ENCODE results near the gene CC2D1A.

DNA sequence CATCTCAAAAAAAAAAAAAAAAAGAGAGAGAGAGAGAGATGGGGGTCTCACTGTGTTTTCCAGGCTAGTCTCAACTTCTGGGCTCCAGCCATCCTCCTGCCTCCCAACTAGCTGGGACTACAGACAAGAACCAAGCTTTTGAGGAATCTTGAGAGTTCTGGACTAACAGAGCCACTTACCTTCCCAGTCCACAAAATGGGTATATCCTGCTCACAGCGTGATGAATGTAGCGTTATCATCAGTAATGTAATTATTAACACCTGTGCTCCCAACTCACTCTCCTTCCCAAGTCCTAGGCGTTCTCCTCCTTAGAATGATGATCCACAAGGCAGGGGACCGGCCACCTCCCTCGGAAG lies 33.7 kb upstream of the CC2D1A start:
- TF ChIP-seq, protein P1, sequence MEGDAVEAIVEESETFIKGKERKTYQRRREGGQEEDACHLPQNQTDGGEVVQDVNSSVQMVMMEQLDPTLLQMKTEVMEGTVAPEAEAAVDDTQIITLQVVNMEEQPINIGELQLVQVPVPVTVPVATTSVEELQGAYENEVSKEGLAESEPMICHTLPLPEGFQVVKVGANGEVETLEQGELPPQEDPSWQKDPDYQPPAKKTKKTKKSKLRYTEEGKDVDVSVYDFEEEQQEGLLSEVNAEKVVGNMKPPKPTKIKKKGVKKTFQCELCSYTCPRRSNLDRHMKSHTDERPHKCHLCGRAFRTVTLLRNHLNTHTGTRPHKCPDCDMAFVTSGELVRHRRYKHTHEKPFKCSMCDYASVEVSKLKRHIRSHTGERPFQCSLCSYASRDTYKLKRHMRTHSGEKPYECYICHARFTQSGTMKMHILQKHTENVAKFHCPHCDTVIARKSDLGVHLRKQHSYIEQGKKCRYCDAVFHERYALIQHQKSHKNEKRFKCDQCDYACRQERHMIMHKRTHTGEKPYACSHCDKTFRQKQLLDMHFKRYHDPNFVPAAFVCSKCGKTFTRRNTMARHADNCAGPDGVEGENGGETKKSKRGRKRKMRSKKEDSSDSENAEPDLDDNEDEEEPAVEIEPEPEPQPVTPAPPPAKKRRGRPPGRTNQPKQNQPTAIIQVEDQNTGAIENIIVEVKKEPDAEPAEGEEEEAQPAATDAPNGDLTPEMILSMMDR (IDR thresholded peaks at IDR 0.05; ENCODE audit: low read depth, low read length, poor library complexity, severe bottlenecking): no peak
- TF ChIP-seq EZH2phosphoT487 (IDR thresholded peaks at IDR 0.05; ENCODE audit: borderline replicate concordance, low read length): no peak

All from DOHH2 (cell line).